OCI-LY7 (cell line): ENCODE data around the gene CD9.

Experiments
- CTCF ChIP-seq: fragments of 200-600 bp; sonication (generic); conservative IDR thresholded peaks from 2 replicates; pipeline ENCODE4 v1.5.1; 2014; ENCODE audit warnings: mild to moderate bottlenecking, antibody characterized with exemption, low read length, moderate library complexity, mixed read lengths
- EZH2phosphoT487 ChIP-seq: fragments of 200-600 bp; sonication (generic); IDR thresholded peaks from 2 replicates; pipeline ENCODE4 v1.6.1; 2018; ENCODE audit warnings: low read depth, borderline replicate concordance, mild to moderate bottlenecking, mixed run types, antibody characterized with exemption, low read length, moderate library complexity, mixed read lengths

DNA sequence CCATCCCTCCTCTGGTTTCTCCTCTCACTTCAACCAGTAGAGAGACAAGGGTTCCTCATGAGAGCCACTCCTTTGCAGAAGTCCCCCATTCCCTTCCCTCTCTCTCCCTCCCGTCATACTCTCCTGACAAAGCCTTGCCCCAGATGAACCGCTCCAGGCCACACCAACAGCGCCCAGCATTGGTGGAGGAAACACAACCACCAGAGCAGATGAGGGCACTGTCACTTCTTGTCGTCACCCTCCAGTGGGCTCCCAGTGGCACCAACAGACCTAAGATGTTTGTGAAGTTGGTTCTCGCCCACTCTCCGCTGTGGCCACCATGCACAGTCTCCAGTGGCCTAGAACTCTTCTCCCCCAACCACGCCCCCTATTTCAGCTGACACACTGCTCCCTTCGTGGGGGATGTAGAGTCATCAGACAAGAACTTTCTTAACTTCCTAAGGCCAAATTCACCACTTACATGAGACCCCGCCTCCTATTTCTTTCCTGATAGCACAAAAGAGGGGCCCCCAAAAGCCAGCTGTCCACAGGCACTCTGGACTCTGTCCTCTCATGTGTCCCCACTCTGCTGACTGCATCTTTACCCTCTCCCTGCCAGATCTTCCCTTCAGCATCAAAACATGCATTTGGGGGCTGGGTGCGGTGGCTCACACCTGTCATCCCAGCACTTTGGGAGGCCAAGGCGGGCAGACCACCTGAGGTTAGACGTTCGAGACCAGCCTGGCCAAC lies 81.0 kb downstream of the CD9 start:
- TF ChIP-seq CTCF (no peak), EZH2phosphoT487 (no peak)
